ENCODE data around the gene ATP5ME. TPM values are rescaled to one million over a fixed set of nuclear protein-coding genes. Genes with fewer than 3 reads are reported as not detected.
"Not testable (repeated sequence)": the region's sequence is repeated elsewhere in the genome, so short reads cannot be mapped to it uniquely, and the experiment has no call there.

Gene ATP5ME
- total RNA-seq, 1 experiment from 2014 or later = 236 TPM

GRCh38 chr4:706834-707598 lies 32.9 kb upstream of the ATP5ME start:
- no peak for DNase-seq (ENCODE audit: low read depth, low spot score)
- in situ Hi-C loops (cut with HindIII; ENCODE audit: low pct_unique_long_range_greater_than_20kb, low sequenced_read_pairs) = no loop called here

GRCh38 chr4:706083-706633 lies 32.1 kb upstream of the ATP5ME start:
- in situ Hi-C loops (cut with HindIII; ENCODE audit: low pct_unique_long_range_greater_than_20kb, low sequenced_read_pairs); DNase-seq (ENCODE audit: low read depth, low spot score): not testable (repeated sequence)

DNA sequence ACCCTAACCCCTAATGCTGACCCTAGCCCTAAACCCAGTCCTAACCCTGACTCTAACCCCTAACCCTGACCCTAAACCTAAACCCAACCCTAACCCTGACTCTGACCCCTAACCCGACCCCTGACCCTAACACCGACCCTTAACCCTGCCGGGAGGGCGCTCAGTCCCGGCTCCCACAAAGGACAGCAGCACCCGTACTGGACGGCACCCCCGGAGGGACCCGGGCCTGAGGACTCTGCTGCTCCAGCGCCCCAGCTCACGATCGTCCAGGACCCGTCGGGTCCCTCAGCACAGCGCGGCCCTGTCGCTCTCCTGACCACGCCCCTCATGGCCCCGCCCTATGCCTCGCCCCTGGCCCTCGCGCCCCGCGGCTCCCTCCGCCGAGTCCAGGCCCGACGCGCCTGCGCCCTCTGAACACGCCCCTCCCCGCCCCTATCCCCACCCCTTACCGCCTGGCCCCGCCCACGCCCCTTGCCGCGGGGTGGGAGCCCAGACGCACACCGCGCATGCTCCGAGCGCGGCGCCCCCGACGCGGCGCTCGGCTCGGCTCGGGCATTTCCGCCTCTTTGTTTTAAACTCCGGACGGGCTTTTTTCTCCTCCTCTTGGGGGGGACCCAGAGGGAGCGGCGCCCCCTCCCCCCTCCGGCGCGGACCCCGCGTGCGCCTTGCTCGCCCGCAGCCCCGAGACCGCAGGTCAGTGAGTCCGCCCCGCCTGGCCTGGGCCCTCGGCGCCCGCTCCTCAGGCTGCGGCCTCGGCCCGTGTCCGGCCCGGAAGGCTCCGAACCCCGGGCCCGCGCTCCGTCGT lies 31.4 kb upstream of the ATP5ME start, which contains the start of gene PCGF3:
TSS of gene PCGF3 (plus strand) at position 555 of the 805 bp plus-strand sequence. CDS start 27,849 bp downstream, outside the sequence.
- in situ Hi-C loops (cut with HindIII; ENCODE audit: low pct_unique_long_range_greater_than_20kb, low sequenced_read_pairs) = no loop called here

GRCh38 chr4:704971-705277 lies 30.8 kb upstream of the ATP5ME start:
- no peak for DNase-seq (ENCODE audit: low read depth, low spot score)
- in situ Hi-C loops (cut with HindIII; ENCODE audit: low pct_unique_long_range_greater_than_20kb, low sequenced_read_pairs) = no loop called here

More for the DNA sequence above, 31.4 kb upstream of the ATP5ME start, which contains the start of gene PCGF3:
- peak; percentile 90 for DNase-seq (ENCODE audit: low read depth, low spot score)

GRCh38 chr4:704198-704891 lies 30.3 kb upstream of the ATP5ME start:
- in situ Hi-C loops (cut with HindIII; ENCODE audit: low pct_unique_long_range_greater_than_20kb, low sequenced_read_pairs) = no loop called here
- DNase-seq (ENCODE audit: low read depth, low spot score) = no peak

DNA sequence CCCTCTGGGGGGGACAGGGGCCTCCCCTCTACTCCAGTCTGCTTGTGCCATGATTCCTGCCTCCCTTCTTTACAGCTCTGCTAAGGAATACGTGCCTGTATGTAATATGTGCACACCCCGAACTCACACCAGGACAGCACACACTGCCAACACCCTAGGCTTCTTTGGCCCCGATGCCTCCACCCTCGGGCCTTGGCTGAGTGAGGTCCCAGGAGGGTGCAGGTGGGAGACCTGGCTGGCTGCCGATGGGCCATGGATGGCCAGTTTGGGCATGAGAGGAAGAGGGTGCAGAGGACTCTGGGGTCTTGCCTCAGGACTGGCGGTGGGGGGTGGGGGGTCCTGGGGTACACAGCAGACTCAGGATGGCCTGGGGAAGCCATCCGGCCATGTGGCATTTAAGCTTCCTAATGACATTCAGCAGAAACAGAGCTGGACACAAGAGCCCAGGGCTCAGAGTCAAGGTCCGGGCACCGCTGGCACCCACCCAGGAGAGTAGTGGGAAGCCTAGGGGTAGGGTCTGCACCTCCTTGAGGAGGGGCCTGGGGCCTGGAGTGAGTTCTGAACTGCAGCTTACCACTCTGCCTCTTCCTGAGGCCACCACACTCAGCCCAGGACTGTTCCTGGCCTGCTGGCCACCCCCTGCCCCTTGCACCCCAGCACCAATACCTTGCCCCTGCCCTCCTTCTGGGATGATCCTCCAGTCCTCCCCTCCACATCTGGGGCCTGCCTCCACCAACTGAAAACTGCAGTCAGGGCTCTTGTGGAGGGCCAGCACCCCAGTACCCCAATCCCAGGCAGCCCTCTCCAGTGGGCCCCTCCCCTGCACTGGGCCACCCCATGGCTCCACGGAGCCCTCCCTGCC lies 29.5 kb upstream of the ATP5ME start:
- in situ Hi-C loops (cut with HindIII; ENCODE audit: low pct_unique_long_range_greater_than_20kb, low sequenced_read_pairs) = no loop called here
- no peak for DNase-seq (ENCODE audit: low read depth, low spot score)

DNA sequence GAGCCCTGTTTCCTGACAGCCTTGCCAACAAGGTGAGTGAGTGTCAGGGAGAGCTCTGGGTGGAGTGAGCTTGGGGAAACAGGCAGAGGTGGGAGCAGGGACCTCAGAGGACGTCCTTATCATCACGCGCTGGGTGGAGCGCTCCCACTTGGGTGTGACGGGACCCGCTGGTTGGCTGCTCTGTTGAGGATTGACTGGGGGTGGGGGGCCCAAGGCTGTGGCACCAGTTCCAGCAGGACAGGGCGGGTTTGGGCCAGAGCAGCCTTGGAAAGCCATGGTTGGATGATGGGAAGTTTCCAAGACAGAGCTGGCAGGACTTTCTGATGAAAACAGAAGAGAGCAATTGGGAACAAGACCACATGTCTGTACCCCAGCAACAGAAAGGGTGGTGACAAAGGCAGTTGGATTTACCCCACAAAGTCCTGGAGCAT lies 28.6 kb upstream of the ATP5ME start:
- no peak for DNase-seq (ENCODE audit: low read depth, low spot score)
- in situ Hi-C loops (cut with HindIII; ENCODE audit: low pct_unique_long_range_greater_than_20kb, low sequenced_read_pairs) = no loop called here

- in situ Hi-C loops (cut with HindIII; ENCODE audit: low pct_unique_long_range_greater_than_20kb, low sequenced_read_pairs) = no loop called here
- DNase-seq (ENCODE audit: low read depth, low spot score) = no peak
Observed at GRCh38 chr4:700587-701264, 26.6 kb upstream of the ATP5ME start.

GRCh38 chr4:699816-700580 lies 25.9 kb upstream of the ATP5ME start:
- no peak for DNase-seq (ENCODE audit: low read depth, low spot score)
- in situ Hi-C loops (cut with HindIII; ENCODE audit: low pct_unique_long_range_greater_than_20kb, low sequenced_read_pairs) = no loop called here

DNA sequence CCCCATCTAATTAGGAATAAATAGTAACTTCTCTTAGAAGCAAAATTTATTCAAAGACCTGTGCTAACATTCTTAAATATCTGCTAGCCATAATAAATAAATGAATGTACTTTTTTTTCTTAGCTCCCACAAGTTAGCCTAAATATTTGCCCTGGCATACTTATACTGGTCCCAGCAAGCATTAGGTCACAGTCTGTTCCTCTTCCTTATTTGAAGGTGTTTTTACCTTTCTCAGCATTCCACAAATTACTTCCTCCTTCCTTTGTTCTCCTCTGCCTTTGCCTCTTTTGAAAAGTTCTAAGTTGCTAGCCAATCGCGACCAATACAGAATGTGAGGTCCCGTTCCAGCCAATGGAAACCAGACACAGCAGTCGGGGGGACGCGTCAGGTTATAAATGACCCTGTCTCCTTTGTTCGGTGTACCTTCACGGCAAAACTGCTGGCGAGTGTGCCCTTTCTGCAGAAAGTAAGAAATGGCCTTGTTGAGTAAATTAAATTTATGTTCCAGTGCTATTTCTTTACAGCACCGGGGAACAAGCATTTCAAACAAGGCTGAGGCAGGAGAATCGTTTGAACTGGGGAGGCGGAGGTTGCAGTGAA lies 20.4 kb upstream of the ATP5ME start:
- DNase-seq (ENCODE audit: low read depth, low spot score); in situ Hi-C loops (cut with HindIII; ENCODE audit: low pct_unique_long_range_greater_than_20kb, low sequenced_read_pairs): not testable (repeated sequence)

GRCh38 chr4:692771-693554 lies 18.9 kb upstream of the ATP5ME start:
- DNase-seq (ENCODE audit: low read depth, low spot score) = no peak
- in situ Hi-C loops (cut with HindIII; ENCODE audit: low pct_unique_long_range_greater_than_20kb, low sequenced_read_pairs) = no loop called here

- in situ Hi-C loops (cut with HindIII; ENCODE audit: low pct_unique_long_range_greater_than_20kb, low sequenced_read_pairs) = no loop called here
- DNase-seq (ENCODE audit: low read depth, low spot score) = no peak
Observed at GRCh38 chr4:689723-690122, 15.6 kb upstream of the ATP5ME start.

- in situ Hi-C loops (cut with HindIII; ENCODE audit: low pct_unique_long_range_greater_than_20kb, low sequenced_read_pairs) = no loop called here
- DNase-seq (ENCODE audit: low read depth, low spot score) = no peak
Observed at GRCh38 chr4:688854-689681, 15.0 kb upstream of the ATP5ME start, which contains the start of gene SLC49A3. SLC49A3 (minus strand) TSS chr4:689151; CDS start chr4:689127, 24 bp downstream.

Data from SK-MEL-5 (cell line).